NCI-H128 (cell line): ENCODE measurements around the gene FAM120A.

ENCODE experiments used
- DNase-seq: peaks from one replicate; lab custom pipeline; 2025; ENCODE audit not compliant: unreplicated experiment; lab: John Stamatoyannopoulos, UW

FAM120A gene

GRCh38 chr9:93576258-93577077, 125.0 kb downstream of the FAM120A start, which contains the start of gene PHF2:
PHF2 (plus strand) TSS chr9:93576584; CDS start chr9:93576774, 190 bp downstream.
- DNase-seq, result no peak

- no peak for DNase-seq
Observed at GRCh38 chr9:93577078-93577974, 125.8 kb downstream of the FAM120A start.

- no peak for DNase-seq
Observed at GRCh38 chr9:93577975-93578682, 126.6 kb downstream of the FAM120A start.

- DNase-seq, result no peak
Observed at GRCh38 chr9:93578844-93579243, 127.4 kb downstream of the FAM120A start.

GRCh38 chr9:93579711-93580516, 128.4 kb downstream of the FAM120A start:
- no peak for DNase-seq

GRCh38 chr9:93580654-93581380, 129.3 kb downstream of the FAM120A start:
- DNase-seq, result no peak

GRCh38 chr9:93582115-93582514, 130.6 kb downstream of the FAM120A start:
- no peak for DNase-seq

GRCh38 chr9:93582550-93582949, 131.1 kb downstream of the FAM120A start:
- DNase-seq, result no peak

GRCh38 chr9:93585259-93585658, 133.8 kb downstream of the FAM120A start:
- DNase-seq, result no peak

GRCh38 chr9:93585695-93586094, 134.2 kb downstream of the FAM120A start:
- no peak for DNase-seq

- no peak for DNase-seq
Observed at GRCh38 chr9:93586290-93587057, 135.0 kb downstream of the FAM120A start.

- DNase-seq, result no peak
Observed at GRCh38 chr9:93587284-93587650, 135.8 kb downstream of the FAM120A start.

- no peak for DNase-seq
Observed at GRCh38 chr9:93587651-93588347, 136.3 kb downstream of the FAM120A start.

- no peak for DNase-seq
Observed at GRCh38 chr9:93588641-93589609, 137.4 kb downstream of the FAM120A start.

- DNase-seq, result peak; percentile 25
Observed at GRCh38 chr9:93589688-93590087, 138.2 kb downstream of the FAM120A start.

GRCh38 chr9:93590609-93591234, 139.2 kb downstream of the FAM120A start:
- no peak for DNase-seq
